Measurements from ENCODE around the gene PTPN11.

Gene PTPN11

DNA sequence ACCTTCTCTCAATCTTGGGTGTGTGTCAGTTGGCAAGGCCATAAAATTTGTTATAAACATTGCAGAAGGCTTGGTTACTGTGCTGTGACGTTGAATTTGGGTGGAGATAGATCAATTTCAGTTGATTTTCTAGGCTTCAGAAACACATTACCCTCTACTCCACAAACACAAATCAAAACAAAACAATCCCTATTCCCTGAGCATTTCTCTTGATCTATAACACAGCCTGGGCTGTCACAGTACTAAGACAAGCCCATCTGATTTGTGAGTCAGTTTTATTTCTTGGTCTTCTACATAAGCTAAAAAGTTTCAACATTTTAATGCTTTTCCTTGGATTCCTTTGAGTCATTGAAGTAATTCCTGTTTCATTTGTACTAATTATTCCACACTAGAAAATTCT is 79.8 kb downstream of the PTPN11 start:
- no peak overlapping the region for H3K4me2 ChIP-seq (ENCODE audit: low read length)

GRCh38 chr12:112503512-112503911 is 84.8 kb downstream of the PTPN11 start:
- no peak for TF ChIP-seq CTCF (IDR thresholded peaks at IDR 0.05; ENCODE audit: low read depth, low read length, poor library complexity, severe bottlenecking)
- no peak for TF ChIP-seq EZH2phosphoT487 (IDR thresholded peaks at IDR 0.05; ENCODE audit: borderline replicate concordance, low read length)
- H3K4me2 ChIP-seq (ENCODE audit: low read length): no peak overlapping the region
- no peaks in the 10 kb centered on the region for H3K27me3 ChIP-seq (ENCODE audit: control insufficient read depth, low read length)
- H4K20me1 ChIP-seq (ENCODE audit: control insufficient read depth, insufficient read depth, low read depth, low read length): no peaks in the 10 kb centered on the region
- no peaks in the 10 kb centered on the region for H3K79me2 ChIP-seq (ENCODE audit: control insufficient read depth, low read length)
- H3K9me2 ChIP-seq (replicated peaks; ENCODE audit: control insufficient read depth, low read length): no peaks in the 10 kb centered on the region
- no peak overlapping the region for H3K4me3 ChIP-seq (ENCODE audit: low read length)
- H3K9me3 ChIP-seq (ENCODE audit: control insufficient read depth, insufficient read depth, low read length): no peaks in the 10 kb centered on the region
- no peaks in the 10 kb centered on the region for H3K4me1 ChIP-seq (ENCODE audit: control insufficient read depth, low read length)
- H3K36me3 ChIP-seq (ENCODE audit: control insufficient read depth, low read length): peaks cover 57% of the 10 kb centered on the region
- no peaks in the 10 kb centered on the region for H3F3A ChIP-seq (ENCODE audit: control insufficient read depth, insufficient read depth)
- H3K27ac ChIP-seq (ENCODE audit: low read depth, low read length): no peak overlapping the region

More for the DNA sequence above, 79.8 kb downstream of the PTPN11 start:
- TF ChIP-seq EZH2phosphoT487 (IDR thresholded peaks at IDR 0.05; ENCODE audit: borderline replicate concordance, low read length): no peak
- no peak for TF ChIP-seq CTCF (IDR thresholded peaks at IDR 0.05; ENCODE audit: low read depth, low read length, poor library complexity, severe bottlenecking)
- no peaks in the 10 kb centered on the region for H3K4me1 ChIP-seq (ENCODE audit: control insufficient read depth, low read length)
- H3K36me3 ChIP-seq (ENCODE audit: control insufficient read depth, low read length): peaks cover 49% of the 10 kb centered on the region
- no peak overlapping the region for H3K4me3 ChIP-seq (ENCODE audit: low read length)
- H3F3A ChIP-seq (ENCODE audit: control insufficient read depth, insufficient read depth): no peaks in the 10 kb centered on the region
- H3K9me3 ChIP-seq (ENCODE audit: control insufficient read depth, insufficient read depth, low read length): no peaks in the 10 kb centered on the region
- no peaks in the 10 kb centered on the region for H3K9me2 ChIP-seq (replicated peaks; ENCODE audit: control insufficient read depth, low read length)
- no peak overlapping the region for H3K27ac ChIP-seq (ENCODE audit: low read depth, low read length)
- H3K27me3 ChIP-seq (ENCODE audit: control insufficient read depth, low read length): no peaks in the 10 kb centered on the region
- no peaks in the 10 kb centered on the region for H4K20me1 ChIP-seq (ENCODE audit: control insufficient read depth, insufficient read depth, low read depth, low read length)
- H3K79me2 ChIP-seq (ENCODE audit: control insufficient read depth, low read length): no peaks in the 10 kb centered on the region

DNA sequence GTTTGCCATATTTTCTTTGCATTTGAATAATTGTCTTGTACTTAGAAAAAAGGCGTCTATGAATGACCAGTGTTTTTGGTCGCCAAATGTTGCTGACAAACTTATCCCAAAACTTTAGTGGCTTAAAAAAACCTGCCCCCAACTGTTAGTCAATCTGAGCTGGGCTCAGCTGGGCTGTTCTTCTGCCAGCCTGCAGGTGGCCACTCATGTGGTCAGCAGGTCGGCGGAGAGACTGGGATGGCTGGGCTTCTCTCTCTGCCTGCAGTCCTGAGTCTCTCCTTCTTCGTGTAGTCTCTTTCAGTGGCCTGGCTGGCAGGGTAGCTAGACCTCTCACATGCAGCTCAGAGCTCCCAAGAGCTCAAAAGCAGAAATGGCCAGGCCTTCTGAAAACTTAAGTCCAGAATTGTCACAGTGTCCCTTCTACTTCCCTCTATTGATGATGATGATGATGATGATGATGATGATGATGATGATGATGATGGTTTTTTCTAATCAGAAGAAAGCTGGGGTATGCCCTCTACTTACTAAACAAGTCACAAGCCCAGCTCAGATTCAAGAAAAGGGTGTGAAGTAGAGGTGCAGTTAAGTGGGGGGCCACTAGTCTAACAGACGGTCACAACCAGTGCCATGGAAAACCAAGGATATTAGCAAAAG is 87.9 kb downstream of the PTPN11 start:
- peaks cover 52% of the 10 kb centered on the region for H3K36me3 ChIP-seq (ENCODE audit: control insufficient read depth, low read length)
- H3K79me2 ChIP-seq (ENCODE audit: control insufficient read depth, low read length): no peaks in the 10 kb centered on the region
- no peaks in the 10 kb centered on the region for H3K9me2 ChIP-seq (replicated peaks; ENCODE audit: control insufficient read depth, low read length)
- TF ChIP-seq EZH2phosphoT487 (IDR thresholded peaks at IDR 0.05; ENCODE audit: borderline replicate concordance, low read length): no peak
- no peak for TF ChIP-seq CTCF (IDR thresholded peaks at IDR 0.05; ENCODE audit: low read depth, low read length, poor library complexity, severe bottlenecking)
- H3K9me3 ChIP-seq (ENCODE audit: control insufficient read depth, insufficient read depth, low read length): no peaks in the 10 kb centered on the region
- H4K20me1 ChIP-seq (ENCODE audit: control insufficient read depth, insufficient read depth, low read depth, low read length): no peaks in the 10 kb centered on the region
- no peak overlapping the region for H3K4me2 ChIP-seq (ENCODE audit: low read length)
- H3F3A ChIP-seq (ENCODE audit: control insufficient read depth, insufficient read depth): no peaks in the 10 kb centered on the region
- H3K27me3 ChIP-seq (ENCODE audit: control insufficient read depth, low read length): no peaks in the 10 kb centered on the region
- no peak overlapping the region for H3K4me3 ChIP-seq (ENCODE audit: low read length)
- H3K27ac ChIP-seq (ENCODE audit: low read depth, low read length): no peak overlapping the region
- H3K4me1 ChIP-seq (ENCODE audit: control insufficient read depth, low read length): no peaks in the 10 kb centered on the region

Data from DOHH2 (cell line).